GM19238 (cell line): Measurements from ENCODE around the gene TMEM145.

Source experiments
- DNase-seq: peaks from one replicate; pipeline ENCODE4 v3.0.0; 2011; ENCODE audit warnings: low spot score; ENCODE audit not compliant: insufficient read length

Gene TMEM145

DNA sequence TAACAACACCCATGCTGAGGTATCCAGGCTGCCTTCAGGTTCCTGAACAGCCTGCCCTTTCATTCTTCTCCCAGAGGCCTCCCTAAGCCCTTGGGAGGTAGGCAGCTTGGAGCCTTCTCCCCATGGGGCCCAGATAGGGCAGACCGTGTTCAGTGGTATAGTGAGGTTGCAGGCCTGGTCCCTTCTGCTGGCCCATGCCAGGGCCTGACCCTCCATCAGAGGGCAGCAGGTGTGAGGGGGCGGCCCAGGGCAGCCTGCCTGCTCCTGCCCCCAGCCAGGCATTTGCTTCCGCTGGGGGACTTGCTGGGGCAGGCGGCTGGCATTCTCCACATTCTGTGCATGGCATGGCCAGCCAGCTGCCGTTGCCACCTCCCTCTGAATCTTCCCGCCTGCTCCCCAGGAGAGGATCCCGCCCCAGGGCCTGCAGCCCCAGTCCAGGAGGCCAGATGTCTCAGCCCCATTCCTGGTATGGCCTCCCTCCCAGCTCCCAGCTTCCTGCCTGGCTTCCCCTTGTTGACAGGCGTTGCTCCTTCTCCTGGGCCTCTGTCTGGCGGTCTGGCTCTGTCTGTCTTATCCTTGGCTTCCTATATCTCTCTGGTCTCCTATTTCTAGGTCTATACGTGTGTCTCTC lies 35.2 kb upstream of the TMEM145 start:
- DNase-seq = no peak

DNA sequence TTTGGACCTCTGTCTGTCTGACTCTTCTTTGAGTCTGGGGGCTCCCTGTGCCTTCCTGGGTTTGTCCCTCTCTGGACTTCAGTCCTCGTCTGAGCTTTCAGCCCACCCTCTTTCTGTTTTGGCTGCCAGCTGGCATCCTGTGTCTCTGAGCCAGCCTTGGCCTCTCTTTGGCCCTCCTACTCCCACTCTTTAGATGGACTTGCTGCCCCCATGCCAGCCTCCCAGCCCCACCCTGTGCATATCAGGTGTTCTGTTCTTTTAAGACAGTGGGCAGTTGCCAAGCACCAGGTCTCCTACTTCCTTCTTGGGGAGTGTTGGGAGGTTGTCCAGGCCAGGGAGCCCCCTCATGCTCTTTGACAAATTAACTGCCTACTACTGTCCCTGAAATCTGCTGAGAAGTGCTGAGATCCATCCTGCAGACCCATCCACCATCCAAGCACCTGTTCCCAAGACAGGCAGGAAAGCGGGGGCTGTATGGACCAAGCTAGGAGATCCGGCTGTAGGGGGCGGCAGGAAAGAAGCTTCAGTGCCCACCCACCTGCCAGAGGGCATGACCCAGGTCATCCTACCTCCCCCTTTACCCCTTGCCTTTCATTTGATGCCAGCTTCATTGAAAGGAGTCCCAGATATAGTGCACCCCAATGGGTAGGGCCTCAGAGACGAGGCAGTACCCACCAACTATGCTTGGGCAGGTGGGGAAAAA lies 34.5 kb upstream of the TMEM145 start:
- DNase-seq = no peak

DNA sequence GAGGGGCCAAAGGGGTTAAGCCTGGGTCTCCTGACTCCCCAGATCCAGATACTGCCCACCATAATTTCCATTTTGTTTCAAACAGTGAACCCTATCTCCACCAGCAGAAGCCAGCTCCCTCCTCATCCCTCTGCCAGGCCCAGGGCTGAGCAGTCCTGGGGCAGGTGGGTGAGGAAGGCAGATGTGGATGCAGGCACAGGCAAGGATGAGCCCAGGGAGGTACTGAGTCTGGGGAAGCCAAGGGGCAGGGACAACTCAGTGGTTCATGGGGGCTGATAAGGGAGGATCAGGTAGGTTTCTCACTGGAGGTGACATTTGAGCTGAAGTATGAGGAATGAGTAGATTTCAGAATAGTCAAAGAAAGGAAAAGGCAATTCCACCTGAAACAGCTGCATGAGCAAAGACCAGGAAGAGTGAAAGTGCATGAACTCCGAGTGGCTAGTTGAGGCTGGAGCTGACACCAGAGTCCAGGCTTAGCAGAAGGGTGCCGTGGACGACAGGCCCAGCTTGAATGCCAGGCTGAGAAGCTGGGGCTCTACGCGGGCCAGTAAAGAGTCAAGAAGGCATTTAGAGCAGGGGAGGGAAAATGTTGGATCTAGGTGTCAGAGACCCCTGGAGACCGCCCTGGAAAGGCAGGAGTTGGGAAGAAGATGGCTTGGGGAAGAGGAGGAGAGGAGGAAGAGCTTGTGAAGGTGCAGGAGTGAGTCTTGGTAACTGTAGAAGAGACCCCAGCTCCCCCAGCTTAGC lies 33.8 kb upstream of the TMEM145 start:
- no peak for DNase-seq

DNA sequence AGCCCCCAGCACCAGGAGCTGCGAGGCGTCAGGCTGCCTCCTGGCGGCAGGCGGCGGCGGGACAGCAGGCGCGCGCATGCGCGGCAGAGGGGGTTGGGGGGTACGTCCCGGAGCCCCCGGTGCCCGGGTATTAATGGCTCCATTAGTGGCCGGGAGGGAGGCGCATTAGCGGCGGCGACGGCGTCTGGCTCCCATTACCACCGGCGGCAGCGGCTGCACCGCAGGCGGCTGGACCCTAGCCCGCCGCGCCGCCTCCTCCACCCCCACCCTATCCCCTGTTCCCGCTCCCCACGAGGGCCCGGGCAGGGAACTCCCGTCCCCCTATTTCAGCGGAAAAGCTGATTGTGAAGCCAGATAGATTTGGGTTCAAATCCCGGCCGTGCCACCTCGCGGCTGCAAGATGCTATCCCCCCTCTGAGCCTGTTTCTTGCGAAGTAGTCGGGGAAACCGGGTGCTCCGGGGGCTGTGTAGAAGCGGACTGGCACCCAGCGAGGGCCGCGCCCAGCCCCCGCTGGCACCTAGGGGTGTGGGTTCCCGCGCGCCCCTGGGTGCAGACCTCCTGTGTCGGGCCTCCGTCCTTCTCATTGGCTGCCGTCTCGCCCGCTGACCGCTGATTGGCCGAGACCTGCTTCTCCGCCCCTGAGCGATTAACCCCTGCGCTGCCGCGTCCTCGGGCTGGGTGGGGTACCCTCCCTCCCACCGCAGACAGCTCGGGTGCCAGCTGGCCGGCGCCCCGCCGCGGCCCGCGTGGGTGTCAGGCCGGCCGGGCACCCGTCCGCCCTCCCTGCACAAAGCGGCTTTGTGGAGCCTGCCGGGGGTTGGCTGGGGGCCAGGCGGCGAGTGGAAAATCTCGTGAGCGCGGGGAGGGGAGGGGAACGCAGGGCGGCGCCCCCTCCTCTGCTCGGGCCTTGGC lies 33.0 kb upstream of the TMEM145 start:
- peak; percentile 99 for DNase-seq

GRCh38 chr19:42280815-42281145 lies 32.3 kb upstream of the TMEM145 start:
- no peak for DNase-seq

GRCh38 chr19:42281146-42281826 lies 31.8 kb upstream of the TMEM145 start:
- DNase-seq = no peak

DNA sequence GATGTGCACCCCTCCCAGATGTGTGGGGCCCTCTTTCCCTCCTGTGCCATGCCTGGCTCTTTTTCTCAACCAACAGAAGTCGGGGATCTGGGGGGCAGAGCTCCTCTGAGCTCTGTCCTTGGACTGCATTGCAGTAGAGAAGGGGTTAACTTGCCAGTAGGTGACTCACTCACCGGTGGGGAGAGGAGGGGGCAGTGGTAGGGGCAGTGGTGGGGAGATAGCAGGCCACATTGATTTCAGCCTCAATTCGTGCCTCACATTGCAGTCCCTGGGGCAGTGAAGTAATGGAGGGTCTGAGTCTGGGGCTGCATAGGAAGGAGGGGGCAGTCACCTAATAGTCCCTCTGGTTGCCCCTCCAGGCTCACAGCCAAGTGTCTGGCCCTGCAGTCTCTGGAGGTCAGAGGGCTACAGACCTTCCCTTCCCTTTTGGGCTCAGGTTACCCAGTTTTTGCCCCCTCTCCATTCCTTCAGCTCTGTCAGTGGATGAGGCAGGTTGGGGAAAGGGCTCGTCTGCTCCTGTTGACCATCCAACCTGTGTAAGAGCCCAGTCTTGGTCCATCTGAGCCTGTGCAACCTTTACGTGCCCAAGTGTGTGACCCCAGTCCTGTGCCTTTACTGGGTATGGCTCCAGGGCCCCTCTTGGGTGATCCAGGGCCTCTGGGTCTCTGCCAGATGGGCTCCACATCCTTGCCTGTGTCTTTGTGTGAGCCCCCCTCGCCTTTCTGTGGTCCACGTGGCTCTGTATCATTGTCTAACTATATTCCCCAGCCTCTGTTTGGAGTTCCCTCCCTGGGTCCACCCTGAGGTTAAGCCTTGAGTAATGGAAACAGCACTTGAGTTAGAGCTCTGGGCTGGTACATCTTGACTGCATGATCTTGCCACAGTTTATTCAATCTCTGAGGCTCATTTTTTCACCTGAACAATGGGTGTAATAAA lies 31.0 kb upstream of the TMEM145 start:
- DNase-seq = no peak

DNA sequence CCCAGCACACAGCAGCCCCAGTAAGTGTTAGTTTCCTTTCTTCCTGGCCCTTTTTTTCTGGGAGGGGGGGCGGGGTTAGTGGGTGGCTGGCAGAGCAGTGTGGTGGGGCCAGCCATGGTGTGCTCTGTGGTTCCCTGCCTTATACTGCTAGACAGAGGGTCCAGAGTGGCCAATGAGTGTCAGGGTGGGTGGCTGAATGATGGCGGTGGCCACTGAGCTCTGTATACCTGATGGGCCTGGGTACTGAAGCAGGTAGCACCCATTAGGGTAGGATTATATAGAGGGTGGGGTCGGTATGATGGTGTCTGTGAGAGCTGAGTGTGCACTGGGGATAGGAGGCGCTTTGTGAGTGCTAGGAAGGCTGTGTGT lies 30.3 kb upstream of the TMEM145 start:
- DNase-seq = no peak

GRCh38 chr19:42283188-42284065 lies 29.7 kb upstream of the TMEM145 start:
- DNase-seq = peak; percentile 97

DNA sequence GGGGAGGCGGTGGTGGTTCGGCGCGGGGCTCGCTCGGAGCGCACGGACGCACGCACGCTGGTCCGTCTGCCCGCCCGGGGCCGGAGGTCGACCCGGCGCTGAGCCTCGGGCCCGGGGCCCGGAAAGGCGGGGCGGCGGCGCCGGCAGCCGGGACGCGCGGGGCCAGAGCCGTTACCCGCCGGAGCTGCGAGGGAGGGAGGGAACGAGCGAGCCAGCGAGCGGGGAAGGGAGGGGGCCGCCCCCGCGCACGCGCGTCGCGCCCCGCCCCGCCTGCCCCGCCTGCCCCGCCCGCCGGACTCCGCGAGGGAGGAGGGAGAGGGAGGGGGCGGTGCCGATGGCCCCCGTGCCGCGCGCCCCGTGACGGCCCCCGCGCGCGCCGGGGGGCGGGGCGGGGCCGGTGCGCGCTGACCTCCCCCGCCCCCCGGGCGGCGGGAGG lies 29.0 kb upstream of the TMEM145 start:
- DNase-seq = peak; percentile 86

DNA sequence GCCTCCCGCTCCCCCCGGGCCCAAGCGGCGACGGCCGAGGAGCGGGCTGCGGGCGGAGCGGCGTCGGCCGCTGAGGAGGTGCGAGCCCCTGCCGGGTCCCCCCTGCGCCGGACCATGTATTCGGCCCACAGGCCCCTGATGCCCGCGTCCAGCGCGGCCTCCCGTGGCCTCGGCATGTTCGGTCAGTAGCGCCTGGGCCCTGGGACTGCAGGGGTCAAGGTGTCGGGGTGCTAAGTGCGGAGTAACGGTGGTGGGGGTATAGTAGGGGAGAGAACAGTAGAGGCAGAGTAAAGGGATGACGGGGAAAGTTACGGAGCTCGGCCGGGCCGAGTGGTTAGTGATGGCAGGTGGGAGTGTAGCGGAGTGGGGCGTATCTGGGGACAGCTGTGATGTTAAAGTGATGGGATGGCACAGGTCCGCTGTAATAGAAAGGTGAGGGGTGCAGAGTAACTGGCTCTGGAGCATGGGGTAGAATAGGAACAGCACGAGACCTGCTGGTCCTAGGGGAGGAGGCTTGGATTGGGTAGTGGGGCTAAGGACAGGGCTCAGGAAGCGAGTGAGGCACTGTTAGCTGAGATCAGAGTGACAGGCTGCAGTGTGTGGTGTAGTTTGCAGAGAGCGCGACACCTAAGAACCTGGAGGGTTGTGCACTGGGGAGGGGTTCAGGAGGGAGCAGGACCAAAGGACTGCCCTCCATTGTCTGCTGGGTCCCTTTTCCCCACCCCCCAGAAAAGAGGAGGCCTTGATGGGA lies 28.3 kb upstream of the TMEM145 start:
- no peak for DNase-seq

DNA sequence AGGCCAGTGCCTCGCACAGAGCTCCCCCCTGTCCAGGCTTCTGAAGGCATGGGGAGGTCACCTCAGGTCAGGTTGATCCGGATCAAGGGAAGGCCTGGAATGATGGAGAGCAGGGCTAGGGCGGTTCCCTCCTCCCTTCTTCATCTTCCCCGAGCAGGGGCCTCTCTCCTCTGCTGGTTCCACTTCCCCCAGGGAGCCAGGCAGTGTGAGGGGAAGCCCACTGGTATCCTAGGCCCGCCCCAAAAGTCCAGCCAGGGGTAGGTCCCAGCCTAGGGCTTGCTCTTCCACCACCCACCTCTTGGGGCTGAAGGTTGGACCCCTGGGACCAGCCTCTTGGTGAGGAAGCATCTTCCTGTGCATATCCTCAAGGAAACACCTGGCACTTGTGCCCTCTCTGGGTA lies 27.6 kb upstream of the TMEM145 start:
- DNase-seq = peak; percentile 61

DNA sequence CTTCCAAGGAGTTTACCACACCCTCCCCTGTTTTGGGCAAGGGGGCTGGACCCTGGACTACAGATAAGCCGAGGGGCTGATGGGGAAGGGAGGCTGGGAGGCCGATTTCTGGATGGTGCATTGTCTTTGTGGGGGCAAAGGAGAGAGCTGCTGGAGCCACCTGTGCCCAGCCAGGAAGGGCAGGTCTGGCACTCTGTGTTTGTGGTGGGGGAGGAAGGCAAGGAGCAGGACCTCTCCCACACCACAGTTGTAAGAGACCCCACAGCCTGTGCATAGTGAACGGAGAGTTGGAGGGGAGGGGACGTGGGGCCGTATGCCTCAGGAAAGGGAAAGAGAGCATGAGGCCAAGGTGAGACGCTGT lies 27.1 kb upstream of the TMEM145 start:
- no peak for DNase-seq

DNA sequence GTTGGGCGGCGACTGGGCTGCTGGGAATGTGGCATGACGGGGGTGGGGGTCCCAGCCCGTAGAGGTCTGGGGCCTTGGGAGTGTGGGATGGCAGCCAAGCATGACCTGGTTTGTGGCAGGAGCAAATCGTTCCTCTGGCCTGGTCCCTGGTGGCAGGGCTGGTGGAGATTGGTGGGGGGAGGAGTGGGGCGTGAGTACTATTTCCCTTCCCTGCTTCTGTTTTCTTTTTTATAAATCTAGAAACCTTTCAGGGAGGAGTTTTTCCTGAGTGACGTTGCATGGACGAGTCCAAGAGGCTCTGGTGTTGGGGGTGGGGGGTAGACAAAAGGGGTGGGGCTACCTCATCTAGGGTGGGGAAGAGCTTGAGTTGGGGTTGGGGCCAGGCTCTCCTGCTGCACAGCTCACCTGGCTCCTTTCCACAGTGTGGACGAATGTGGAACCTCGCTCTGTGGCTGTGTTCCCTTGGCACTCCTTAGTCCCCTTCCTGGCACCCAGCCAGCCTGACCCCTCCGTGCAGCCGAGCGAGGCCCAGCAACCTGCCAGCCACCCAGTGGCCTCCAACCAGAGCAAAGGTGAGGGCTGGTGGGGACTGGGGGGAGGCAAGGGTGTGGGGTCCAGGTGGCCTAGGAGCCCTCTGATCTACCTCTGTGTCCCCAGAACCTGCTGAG lies 26.6 kb upstream of the TMEM145 start:
- DNase-seq = peak; percentile 55

- no peak for DNase-seq
Observed at GRCh38 chr19:42287017-42287826, 25.9 kb upstream of the TMEM145 start.

DNA sequence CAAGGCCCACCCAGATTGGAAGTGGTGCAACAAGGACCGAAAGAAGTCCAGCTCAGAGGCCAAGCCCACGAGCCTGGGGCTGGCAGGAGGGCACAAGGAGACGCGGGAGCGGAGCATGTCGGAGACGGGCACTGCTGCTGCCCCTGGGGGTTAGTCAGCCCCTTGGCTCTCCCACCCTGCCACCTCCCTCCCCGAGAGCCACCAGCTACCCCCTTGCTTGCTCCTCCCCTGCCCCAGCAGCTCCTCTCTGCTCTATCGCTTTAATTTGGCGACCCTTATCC lies 25.3 kb upstream of the TMEM145 start:
- DNase-seq = no peak

DNA sequence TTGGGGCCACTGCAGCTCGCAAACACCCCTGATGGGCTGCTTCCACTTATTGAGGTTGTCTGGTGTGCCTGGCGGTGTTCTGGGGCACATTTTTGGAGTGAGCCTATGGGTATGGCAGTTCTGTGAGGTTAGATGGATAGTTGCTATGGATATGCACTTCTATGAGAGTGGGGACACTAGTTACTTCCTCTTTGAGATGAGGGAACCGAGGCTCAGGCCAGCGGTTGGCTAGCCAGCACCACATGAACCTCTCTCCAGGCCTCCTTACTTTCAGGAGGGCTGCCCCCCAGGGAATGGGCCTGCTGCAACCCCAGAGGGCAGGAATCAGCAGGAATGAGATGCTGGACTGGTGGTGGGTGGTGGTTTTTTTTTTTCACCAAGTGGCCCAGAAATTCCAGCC lies 24.7 kb upstream of the TMEM145 start:
- no peak for DNase-seq
